Right renal cortex interstitium (tissue), 3 donors: ENCODE data around the gene GYPC. TPM values are rescaled to one million over a fixed set of nuclear protein-coding genes. Genes with fewer than 3 reads are reported as not detected.
A peak's percentile ranks its signal among the peaks of the same experiment; 100 is the strongest.
"Not testable (repeated sequence)": the region's sequence is repeated elsewhere in the genome, so short reads cannot be mapped to it uniquely, and the experiment has no call there.

ENCODE experiments used
- DNase-seq, 3 donors: peaks; one replicate each; pipeline ENCODE4 v3.0.0-alpha.2; 2013; ENCODE audit warnings: low read depth in 3 of 3, low spot score in 2 of 3
- polyA plus RNA-seq, 3 donors: library from polyadenylated mRNA; unstranded; fragments of 120-200 nt; gene quantifications; one replicate each; pipeline ENCODE4 v1.2.1, GENCODE V29; 2013; ENCODE audit not compliant: insufficient read length in 3 of 3

GYPC gene
- polyA plus RNA-seq = 10 to 100 TPM; 63.2 to 67.0 (median 65.6) TPM

GRCh38 chr2:126655500-126656430 is at the start of gene GYPC:
TSS of gene GYPC (plus strand) at chr2:126656158. CDS start at chr2:126656264, 106 bp downstream.
- peak in 1 of 3 donors; percentile 41 for DNase-seq

DNA sequence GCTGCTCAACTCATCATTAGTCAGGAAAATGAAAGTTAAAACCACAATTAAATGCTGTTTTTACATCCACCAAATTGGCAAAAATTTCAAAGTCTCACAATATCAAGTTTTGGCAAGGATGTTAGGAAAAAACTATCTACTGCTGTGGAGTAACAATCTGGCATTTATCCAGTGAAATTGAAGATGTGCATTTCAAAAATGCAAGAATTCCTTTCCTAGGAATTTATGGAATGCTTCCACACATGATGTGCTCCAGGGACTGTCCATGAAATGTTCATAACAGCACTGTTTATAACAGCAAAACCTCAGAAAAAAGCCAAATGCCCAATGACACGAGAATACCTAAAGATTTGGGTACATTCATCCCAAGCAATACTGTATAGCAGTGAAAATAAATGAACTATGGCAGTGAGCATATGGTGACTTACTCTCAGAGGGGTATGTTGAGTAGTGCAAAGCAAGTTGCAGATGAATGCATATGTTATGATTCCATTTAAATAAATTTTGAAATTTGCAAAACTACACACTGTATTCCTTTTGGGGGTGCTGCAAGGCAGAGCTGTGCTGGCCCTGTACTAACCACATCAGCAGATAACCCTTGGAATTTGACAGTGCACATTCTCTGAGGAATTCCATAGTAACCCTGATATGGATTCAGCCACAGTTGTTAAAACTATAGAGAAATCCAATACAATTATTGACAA is 41.3 kb upstream of the GYPC start:
- DNase-seq = no peak

DNA sequence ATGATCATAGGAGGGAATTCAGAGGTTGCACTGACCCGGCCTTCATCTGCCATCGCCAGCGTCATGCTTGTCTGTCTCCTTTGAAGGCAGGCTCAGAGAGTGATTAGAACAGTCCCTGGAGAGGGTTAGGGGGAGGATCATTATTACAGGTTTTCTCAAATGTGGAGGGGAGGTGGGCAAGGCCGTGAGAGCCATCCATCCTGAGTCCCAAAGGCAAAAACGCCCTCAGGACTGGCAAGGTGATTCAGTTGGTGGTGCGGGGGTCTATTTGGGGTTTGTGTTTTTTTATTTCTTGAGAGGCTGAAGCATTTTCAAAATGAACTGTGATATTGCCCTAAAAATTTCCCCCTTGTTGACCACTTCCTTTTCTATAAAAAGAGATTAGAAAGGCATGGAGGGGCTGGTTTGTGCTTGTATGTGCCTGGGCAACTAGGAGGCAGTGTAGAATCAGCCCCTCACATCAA is 39.3 kb upstream of the GYPC start:
- DNase-seq = no peak

- no peak for DNase-seq
Observed at GRCh38 chr2:126620302-126620701, 35.7 kb upstream of the GYPC start.

- DNase-seq = no peak
Observed at GRCh38 chr2:126623000-126623399, 33.0 kb upstream of the GYPC start.

- DNase-seq = no peak
Observed at GRCh38 chr2:126627643-126628042, 28.3 kb upstream of the GYPC start.

DNA sequence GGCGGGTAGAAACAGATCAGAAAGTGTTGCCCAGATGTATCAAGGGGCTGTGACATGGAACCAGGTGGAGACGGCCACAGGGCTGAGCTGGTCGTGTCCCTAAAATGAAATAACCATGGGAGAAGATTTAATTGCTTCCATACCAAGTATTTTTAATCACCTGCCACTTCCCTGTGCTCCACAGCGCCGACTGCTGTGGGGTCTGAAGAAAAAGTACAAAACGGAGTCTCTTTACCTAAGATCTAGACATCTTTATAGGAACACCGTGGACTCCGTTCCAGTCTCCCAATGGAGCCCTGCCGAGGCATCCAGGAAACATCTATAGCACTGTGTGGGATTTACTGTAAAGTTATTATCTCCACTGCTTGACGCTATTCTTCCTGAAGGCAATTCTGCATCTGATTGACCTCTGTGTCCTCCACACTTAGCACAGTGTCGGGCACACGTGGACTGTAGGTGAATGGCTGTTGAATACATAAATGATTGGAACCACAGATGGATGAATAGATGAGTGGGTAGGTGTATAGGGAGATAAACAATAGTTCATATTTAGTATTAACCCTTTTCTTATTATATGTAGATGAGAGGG is 21.6 kb upstream of the GYPC start:
- no peak for DNase-seq

- no peak for DNase-seq
Observed at GRCh38 chr2:126635281-126635680, 20.7 kb upstream of the GYPC start.

- DNase-seq = no peak
Observed at GRCh38 chr2:126635736-126636135, 20.2 kb upstream of the GYPC start.

DNA sequence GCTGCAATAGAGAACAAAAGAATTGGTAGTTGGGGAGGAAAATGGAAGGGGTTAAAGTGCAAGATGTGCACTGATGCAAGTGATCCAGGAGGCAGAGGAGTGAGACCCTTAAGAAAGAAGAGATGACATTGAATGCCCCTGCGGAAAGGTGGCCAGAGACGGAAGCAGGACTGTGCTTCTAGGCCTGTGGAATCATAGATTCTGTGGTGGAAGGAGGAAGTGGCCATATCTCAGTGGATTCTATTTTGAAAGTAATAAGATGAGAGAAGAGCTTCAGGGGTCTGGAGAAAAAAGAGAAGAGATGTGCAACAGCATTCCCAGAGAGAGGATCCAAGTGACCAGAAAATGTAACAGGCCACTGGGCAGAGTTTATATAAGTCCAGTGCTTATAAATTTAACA is 18.6 kb upstream of the GYPC start:
- no peak for DNase-seq

DNA sequence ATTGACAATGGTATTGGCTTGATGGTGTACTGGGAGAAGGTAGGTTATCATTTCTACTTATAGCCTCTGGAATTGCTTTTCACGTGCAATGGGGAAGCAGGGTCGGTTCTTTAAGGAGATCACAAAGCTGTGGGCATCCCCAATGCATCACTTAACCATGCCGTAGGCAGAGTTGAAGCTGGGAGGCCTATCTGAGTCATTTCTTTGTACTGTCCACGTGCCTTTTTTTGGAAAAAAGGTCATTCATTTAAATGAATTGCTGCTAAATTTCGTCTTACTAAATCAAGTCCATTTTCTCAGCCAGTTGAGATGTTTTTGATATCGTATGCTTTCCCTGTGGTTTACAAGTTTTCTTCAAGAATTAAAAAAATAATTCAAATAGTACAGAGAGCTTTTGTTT is 17.2 kb upstream of the GYPC start:
- DNase-seq = no peak

GRCh38 chr2:126639276-126639675 is 16.7 kb upstream of the GYPC start:
- no peak for DNase-seq

DNA sequence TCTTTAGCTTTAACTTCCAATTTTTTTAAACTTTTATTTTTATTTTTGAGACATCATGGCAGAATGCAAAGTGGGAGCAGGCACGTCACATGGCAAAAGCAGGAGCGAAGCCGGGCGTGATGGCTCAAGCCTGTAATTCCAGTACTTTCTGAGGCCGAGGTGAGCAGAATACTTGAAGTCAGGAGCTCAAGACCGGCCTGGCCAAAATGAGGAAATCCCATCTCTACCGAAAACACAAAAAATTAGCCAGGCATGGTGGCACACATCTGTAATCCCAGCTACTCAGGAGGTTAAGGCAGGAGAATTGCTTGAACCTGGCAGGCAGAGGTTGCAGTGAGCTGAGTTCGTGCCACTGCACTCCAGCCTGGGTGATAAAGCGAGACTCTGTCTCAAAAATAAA is 14.7 kb upstream of the GYPC start:
- not testable (repeated sequence) for DNase-seq

DNA sequence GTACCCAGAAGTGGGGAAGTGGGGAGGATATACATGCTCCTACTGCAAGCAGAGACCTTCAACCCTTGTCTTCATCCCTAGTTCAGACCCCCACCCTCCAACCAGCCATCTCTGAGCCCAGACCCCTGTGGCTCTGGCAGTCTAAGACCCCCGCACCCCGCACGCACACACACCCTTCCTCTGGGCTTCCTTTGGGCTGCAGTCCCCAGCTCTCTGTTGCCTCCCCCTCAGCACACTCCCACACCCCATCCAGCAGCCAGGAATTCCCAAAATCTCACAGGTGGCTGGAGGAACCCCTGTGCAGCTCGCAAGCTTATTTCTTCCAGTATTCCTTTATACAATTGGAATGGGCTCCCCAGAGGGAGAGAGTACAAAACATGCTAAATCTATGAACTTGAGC is 13.9 kb upstream of the GYPC start:
- DNase-seq = no peak

DNA sequence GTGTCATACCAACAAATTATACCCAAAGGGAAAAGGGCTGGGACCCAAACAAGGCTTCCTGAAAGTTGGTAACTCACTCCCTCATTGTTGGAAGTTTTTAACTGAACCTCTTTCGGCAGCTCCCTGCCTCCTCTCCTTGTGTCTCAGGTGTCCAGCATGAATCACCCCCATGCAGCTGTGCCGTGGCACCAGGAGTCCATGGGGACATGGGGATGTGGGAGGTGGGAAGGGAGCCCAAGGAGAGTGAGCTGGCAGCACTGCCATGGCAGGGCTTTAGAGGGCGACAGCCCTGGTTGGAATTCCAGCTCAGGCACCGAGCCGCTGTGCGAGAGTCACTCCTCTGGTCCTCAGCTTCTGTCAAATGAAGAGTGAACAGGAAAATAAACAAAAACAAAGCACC is 12.5 kb upstream of the GYPC start:
- DNase-seq = no peak

- no peak for DNase-seq
Observed at GRCh38 chr2:126643972-126644371, 12.0 kb upstream of the GYPC start.

- no peak for DNase-seq
Observed at GRCh38 chr2:126644630-126645191, 11.2 kb upstream of the GYPC start.

DNA sequence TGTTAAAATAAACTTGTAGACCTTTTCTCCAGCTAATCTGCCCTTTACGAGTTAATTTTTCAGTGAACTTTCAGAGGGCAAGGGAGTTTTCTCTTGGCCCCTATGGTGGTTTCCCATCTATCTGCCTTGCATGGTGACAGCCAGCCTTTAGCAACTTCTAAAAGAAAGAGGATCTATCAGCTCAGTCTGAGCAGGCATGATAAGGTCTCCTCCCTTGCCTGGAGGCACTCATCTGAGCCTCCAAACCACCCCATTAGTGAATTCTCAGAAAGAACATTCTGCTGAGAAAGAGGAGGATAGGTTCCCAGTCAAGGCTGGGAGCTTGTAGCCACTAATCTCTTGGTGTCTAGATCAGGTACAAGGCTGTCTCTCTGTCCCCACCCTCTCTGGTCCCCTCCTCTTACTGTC is 10.7 kb upstream of the GYPC start:
- no peak for DNase-seq

DNA sequence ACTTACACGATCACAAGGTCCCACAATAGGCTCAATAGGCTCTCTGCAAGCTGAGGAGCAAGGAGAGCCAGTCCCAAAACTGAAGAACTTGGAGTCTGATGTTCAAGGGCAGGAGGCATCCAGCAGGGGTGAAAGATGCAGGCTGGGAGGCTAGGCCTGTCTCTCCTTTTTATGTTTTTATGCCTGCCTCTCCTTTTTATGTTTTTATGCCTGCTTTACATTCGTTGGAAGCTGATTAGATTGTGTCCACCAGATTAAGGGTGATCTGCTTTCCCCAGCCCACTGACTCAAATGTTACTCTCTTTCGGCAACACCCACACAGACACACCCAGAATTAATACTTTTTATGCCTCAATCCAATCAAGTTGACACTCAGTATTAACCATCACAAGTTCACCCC is 9.9 kb upstream of the GYPC start:
- no peak for DNase-seq

- DNase-seq = not testable (repeated sequence)
Observed at GRCh38 chr2:126647714-126648344, 8.1 kb upstream of the GYPC start.
